HepG2 (cell line): Measurements from ENCODE around the gene PRR33. TPM values are rescaled to one million over a fixed set of nuclear protein-coding genes. Genes with fewer than 3 reads are reported as not detected.

Experiments
- CBFB ChIP-seq: sonication (generic); formaldehyde crosslinking; IDR thresholded peaks from 2 replicates; pipeline ENCODE4 v1.4.0; 2020; ENCODE audit warnings: missing genetic modification reagents
- KLF11 ChIP-seq: IDR thresholded peaks from 2 replicates; pipeline ENCODE4 v1.6.1; 2016; ENCODE audit warnings: missing compliant biosample characterization
- RARG ChIP-seq: sonication (generic); formaldehyde crosslinking; IDR thresholded peaks from 2 replicates; pipeline ENCODE4 v1.4.0; 2020; ENCODE audit warnings: low read depth, mild to moderate bottlenecking, missing genetic modification reagents
- RFXANK ChIP-seq: IDR thresholded peaks from 2 replicates; pipeline ENCODE4 v1.6.1; 2016
- RXRB ChIP-seq: IDR thresholded peaks from 2 replicates; pipeline ENCODE4 v1.6.1; 2016; ENCODE audit warnings: borderline replicate concordance, missing genetic modification reagents, missing compliant biosample characterization
- SP5 ChIP-seq: IDR thresholded peaks from 2 replicates; pipeline ENCODE4 v1.6.1; 2016; ENCODE audit warnings: low read depth, borderline replicate concordance
- TRIM24 ChIP-seq: sonication (generic); formaldehyde crosslinking; IDR thresholded peaks from 2 replicates; pipeline ENCODE4 v1.8.0; 2022; ENCODE audit warnings: mild to moderate bottlenecking, missing genetic modification reagents
- U2AF2 ChIP-seq: fragments of 200-400 bp; formaldehyde crosslinking; IDR thresholded peaks from 2 replicates; pipeline ENCODE4 v1.6.1; 2017; ENCODE audit warnings: low read depth, mild to moderate bottlenecking, low read length
- WIZ ChIP-seq: sonication (generic); formaldehyde crosslinking; IDR thresholded peaks from 2 replicates; pipeline ENCODE4 v1.5.1; 2020; ENCODE audit warnings: mild to moderate bottlenecking, missing genetic modification reagents
- XBP1 ChIP-seq: sonication (generic); formaldehyde crosslinking; IDR thresholded peaks from 2 replicates; pipeline ENCODE4 v1.5.0; 2020; ENCODE audit warnings: missing genetic modification reagents
- ZFX ChIP-seq: sonication (generic); formaldehyde crosslinking; IDR thresholded peaks from 2 replicates; pipeline ENCODE4 v1.4.0; 2020; ENCODE audit warnings: mild to moderate bottlenecking, low read depth, missing genetic modification reagents, moderate library complexity
- ZNF562 ChIP-seq: sonication (generic); formaldehyde crosslinking; IDR thresholded peaks from 2 replicates; pipeline ENCODE4 v1.8.0; 2022; ENCODE audit warnings: missing genetic modification reagents, borderline replicate concordance
- ZNF570 ChIP-seq: sonication (generic); formaldehyde crosslinking; IDR thresholded peaks from 2 replicates; pipeline ENCODE4 v1.4.0; 2020; ENCODE audit warnings: mild to moderate bottlenecking, missing genetic modification reagents, borderline replicate concordance
- ZNF616 ChIP-seq: sonication (generic); formaldehyde crosslinking; IDR thresholded peaks from 2 replicates; pipeline ENCODE4 v1.5.0; 2020; ENCODE audit warnings: low read depth, mild to moderate bottlenecking, missing genetic modification reagents
- ZNF713 ChIP-seq: sonication (generic); formaldehyde crosslinking; IDR thresholded peaks from 2 replicates; pipeline ENCODE4 v1.4.0; 2020; ENCODE audit warnings: mild to moderate bottlenecking, missing genetic modification reagents
- polyA plus RNA-seq, 8 experiments: library from polyadenylated mRNA; depleted of rRNA in 3 of 8; stranded (reverse) in 7 of 8; unstranded in 1 of 8; fragments of >200 nt; fragmentation: Illumina TruSeq in 4 of 8; extraction: Trizol in 4 of 8; gene quantifications; 2 replicates each; pipeline versions ENCODE4 v1.2.1 to v1.2.3, GENCODE V29; 2011 to 2016; ENCODE audit warnings: low read depth in 4 of 8, missing spikeins in 1 of 8, mixed read lengths in 1 of 8; ENCODE audit not compliant: insufficient read depth in 1 of 8
- total RNA-seq, 5 experiments: library from RNA; depleted of rRNA; stranded (reverse); fragments of >200 nt; fragmentation: Illumina TruSeq; extraction: Trizol; gene quantifications; 2 replicates each; pipeline ENCODE4 v1.2.3, GENCODE V29; 2016; ENCODE audit warnings: low read depth in 1 of 5
- TF ChIP-seq, protein P1 (sequence below): sonication (generic); formaldehyde crosslinking; IDR thresholded peaks from 2 replicates; pipeline ENCODE4 v1.5.0; 2020; ENCODE audit warnings: missing genetic modification reagents
- TF ChIP-seq, protein P2 (sequence below): sonication (generic); formaldehyde crosslinking; IDR thresholded peaks from 2 replicates; pipeline ENCODE4 v1.4.0; 2020; ENCODE audit warnings: missing genetic modification reagents
- TF ChIP-seq, protein P3 (sequence below): sonication (generic); formaldehyde crosslinking; IDR thresholded peaks from 2 replicates; pipeline ENCODE4 v1.4.0; 2020; ENCODE audit warnings: missing genetic modification reagents

The PRR33 gene
- total and polyA plus RNA-seq, 2 of the 13 experiments (the other 11 are each of a cell fraction or from before 2014, with no cell fraction given), result not detected

DNA sequence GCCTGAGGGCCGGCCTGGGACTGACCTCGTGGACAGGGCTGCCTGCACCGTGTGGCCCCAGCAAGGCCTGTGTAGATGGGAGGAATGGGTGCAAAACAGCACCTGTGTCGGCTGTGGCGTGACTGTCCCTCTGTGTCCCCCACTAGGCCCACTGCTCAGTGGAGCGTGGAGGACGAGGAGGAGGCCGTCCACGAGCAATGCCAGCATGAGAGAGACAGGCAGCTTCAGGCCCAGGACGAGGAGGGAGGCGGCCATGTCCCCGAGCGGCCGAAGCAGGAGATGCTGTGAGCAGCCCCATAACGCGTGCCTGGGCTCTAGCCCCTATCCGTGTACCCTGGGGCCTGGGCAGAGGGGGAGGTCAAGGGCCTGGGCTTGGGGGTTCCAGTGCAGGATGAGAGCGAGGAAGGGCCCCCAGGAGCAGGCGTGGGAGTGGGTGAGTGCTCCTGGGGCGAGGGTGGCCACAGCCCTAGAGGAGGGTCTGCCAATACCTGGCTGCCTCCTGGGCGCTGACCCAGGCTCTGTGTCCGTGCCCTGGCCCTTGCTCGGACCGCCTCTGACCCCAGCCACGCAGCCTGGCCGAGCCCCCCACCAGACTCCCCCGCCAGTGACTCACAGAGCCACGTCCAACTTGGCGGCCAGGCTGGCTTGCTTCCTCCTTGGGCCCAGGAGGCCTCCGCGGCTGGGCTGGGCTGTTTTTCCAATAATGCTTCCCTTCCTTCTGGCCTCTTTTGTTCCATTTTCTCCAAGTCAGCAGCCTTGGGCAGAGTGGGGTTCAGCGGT, 11.6 kb downstream of the PRR33 start (continued):
- TF ChIP-seq TRIM24 (CRISPR knock-in tag) (no peak), XBP1 (CRISPR knock-in tag) (no peak), RFXANK (CRISPR knock-in tag) (no peak), ZNF562 (CRISPR knock-in tag) (no peak), SP5 (no peak), ZNF616 (no peak), U2AF2 (no peak), ZNF713 (no peak), RXRB (CRISPR knock-in tag) (no peak), KLF11 (CRISPR knock-in tag) (no peak), RARG (CRISPR knock-in tag) (no peak), WIZ (no peak), ZFX (peak; percentile 64), CBFB (CRISPR knock-in tag) (no peak), ZNF570 (CRISPR knock-in tag) (no peak)
- TF ChIP-seq, protein P1, sequence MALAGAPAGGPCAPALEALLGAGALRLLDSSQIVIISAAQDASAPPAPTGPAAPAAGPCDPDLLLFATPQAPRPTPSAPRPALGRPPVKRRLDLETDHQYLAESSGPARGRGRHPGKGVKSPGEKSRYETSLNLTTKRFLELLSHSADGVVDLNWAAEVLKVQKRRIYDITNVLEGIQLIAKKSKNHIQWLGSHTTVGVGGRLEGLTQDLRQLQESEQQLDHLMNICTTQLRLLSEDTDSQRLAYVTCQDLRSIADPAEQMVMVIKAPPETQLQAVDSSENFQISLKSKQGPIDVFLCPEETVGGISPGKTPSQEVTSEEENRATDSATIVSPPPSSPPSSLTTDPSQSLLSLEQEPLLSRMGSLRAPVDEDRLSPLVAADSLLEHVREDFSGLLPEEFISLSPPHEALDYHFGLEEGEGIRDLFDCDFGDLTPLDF (CRISPR knock-in tag), result no peak
- TF ChIP-seq, protein P2, sequence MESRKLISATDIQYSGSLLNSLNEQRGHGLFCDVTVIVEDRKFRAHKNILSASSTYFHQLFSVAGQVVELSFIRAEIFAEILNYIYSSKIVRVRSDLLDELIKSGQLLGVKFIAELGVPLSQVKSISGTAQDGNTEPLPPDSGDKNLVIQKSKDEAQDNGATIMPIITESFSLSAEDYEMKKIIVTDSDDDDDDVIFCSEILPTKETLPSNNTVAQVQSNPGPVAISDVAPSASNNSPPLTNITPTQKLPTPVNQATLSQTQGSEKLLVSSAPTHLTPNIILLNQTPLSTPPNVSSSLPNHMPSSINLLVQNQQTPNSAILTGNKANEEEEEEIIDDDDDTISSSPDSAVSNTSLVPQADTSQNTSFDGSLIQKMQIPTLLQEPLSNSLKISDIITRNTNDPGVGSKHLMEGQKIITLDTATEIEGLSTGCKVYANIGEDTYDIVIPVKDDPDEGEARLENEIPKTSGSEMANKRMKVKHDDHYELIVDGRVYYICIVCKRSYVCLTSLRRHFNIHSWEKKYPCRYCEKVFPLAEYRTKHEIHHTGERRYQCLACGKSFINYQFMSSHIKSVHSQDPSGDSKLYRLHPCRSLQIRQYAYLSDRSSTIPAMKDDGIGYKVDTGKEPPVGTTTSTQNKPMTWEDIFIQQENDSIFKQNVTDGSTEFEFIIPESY (CRISPR knock-in tag), result 0 out of 2 replicates have a peak, but pooled peaks have one; percentile 37
- TF ChIP-seq, protein P3, sequence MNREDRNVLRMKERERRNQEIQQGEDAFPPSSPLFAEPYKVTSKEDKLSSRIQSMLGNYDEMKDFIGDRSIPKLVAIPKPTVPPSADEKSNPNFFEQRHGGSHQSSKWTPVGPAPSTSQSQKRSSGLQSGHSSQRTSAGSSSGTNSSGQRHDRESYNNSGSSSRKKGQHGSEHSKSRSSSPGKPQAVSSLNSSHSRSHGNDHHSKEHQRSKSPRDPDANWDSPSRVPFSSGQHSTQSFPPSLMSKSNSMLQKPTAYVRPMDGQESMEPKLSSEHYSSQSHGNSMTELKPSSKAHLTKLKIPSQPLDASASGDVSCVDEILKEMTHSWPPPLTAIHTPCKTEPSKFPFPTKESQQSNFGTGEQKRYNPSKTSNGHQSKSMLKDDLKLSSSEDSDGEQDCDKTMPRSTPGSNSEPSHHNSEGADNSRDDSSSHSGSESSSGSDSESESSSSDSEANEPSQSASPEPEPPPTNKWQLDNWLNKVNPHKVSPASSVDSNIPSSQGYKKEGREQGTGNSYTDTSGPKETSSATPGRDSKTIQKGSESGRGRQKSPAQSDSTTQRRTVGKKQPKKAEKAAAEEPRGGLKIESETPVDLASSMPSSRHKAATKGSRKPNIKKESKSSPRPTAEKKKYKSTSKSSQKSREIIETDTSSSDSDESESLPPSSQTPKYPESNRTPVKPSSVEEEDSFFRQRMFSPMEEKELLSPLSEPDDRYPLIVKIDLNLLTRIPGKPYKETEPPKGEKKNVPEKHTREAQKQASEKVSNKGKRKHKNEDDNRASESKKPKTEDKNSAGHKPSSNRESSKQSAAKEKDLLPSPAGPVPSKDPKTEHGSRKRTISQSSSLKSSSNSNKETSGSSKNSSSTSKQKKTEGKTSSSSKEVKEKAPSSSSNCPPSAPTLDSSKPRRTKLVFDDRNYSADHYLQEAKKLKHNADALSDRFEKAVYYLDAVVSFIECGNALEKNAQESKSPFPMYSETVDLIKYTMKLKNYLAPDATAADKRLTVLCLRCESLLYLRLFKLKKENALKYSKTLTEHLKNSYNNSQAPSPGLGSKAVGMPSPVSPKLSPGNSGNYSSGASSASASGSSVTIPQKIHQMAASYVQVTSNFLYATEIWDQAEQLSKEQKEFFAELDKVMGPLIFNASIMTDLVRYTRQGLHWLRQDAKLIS (CRISPR knock-in tag), result no peak
